SJCRH30 (cell line): ENCODE results near the gene ITGB8. TPM values are rescaled to one million over a fixed set of nuclear protein-coding genes. Genes with fewer than 3 reads are reported as not detected.

ENCODE experiments used
- DNase-seq, 2 experiments: peaks; one replicate each; pipeline ENCODE4 v3.0.0-alpha.2; 2015 to 2020
- H3K27ac ChIP-seq: fragments of 250-450 bp; sonication (Bioruptor Pico); 2 replicates; pipeline ENCODE4 v1.5.1; 2020; ENCODE audit warnings: mild to moderate bottlenecking, moderate library complexity
- H3K27me3 ChIP-seq: fragments of 250-450 bp; sonication (Bioruptor Pico); 2 replicates; pipeline ENCODE4 v1.5.1; 2020; ENCODE audit warnings: mild to moderate bottlenecking, moderate library complexity
- H3K36me3 ChIP-seq: fragments of 250-450 bp; sonication (Bioruptor Pico); 2 replicates; pipeline ENCODE4 v1.5.1; 2020; ENCODE audit warnings: mild to moderate bottlenecking, moderate library complexity
- H3K4me1 ChIP-seq: fragments of 250-450 bp; sonication (Bioruptor Pico); 2 replicates; pipeline ENCODE4 v1.5.1; 2020; ENCODE audit warnings: mild to moderate bottlenecking, moderate library complexity
- H3K4me3 ChIP-seq: fragments of 250-450 bp; sonication (Bioruptor Pico); 2 replicates; pipeline ENCODE4 v1.5.1; 2020; ENCODE audit warnings: mild to moderate bottlenecking, moderate library complexity
- H3K9me3 ChIP-seq: fragments of 250-450 bp; sonication (Bioruptor Pico); replicated peaks from 2 replicates; pipeline ENCODE4 v1.5.1; 2020; ENCODE audit warnings: mild to moderate bottlenecking, moderate library complexity
- total RNA-seq: library from RNA; depleted of rRNA; stranded (reverse); fragments of >200 nt; shearing (Covaris generic); gene quantifications from 2 replicates; pipeline ENCODE4 v1.2.3, GENCODE V29; 2014

Gene ITGB8
- total RNA-seq, 1 experiment from 2014 or later, result 40.0 TPM

GRCh38 chr7:20432071-20432470 is 101.4 kb downstream of the ITGB8 start:
- no peak for DNase-seq
- H3K4me1 ChIP-seq, result peaks cover 4% of the 10 kb centered on the region; the same call in 1 of the 2 replicates
- no peak overlapping the region for H3K4me3 ChIP-seq
- no peaks in the 10 kb centered on the region for H3K9me3 ChIP-seq
- no peaks in the 10 kb centered on the region for H3K27me3 ChIP-seq
- no peaks in the 10 kb centered on the region for H3K36me3 ChIP-seq
- no peak overlapping the region for H3K27ac ChIP-seq

GRCh38 chr7:20435305-20435704 is 104.6 kb downstream of the ITGB8 start:
- Histone ChIP-seq H3K36me3 (no peaks in the 10 kb centered on the region), H3K27me3 (no peaks in the 10 kb centered on the region), H3K9me3 (no peaks in the 10 kb centered on the region), H3K27ac (no peak overlapping the region), H3K4me1 (peaks cover 29% of the 10 kb centered on the region), H3K4me3 (no peak overlapping the region)
- no peak for DNase-seq

- Histone ChIP-seq H3K9me3 (no peaks in the 10 kb centered on the region), H3K36me3 (no peaks in the 10 kb centered on the region), H3K4me3 (no peak overlapping the region), H3K4me1 (peaks cover 48% of the 10 kb centered on the region), H3K27ac (no peak overlapping the region), H3K27me3 (no peaks in the 10 kb centered on the region)
- DNase-seq, result peak in 1 of 2 experiments; percentile 14
Observed at GRCh38 chr7:20438248-20438647, 107.5 kb downstream of the ITGB8 start.

- H3K4me1 ChIP-seq, result peaks cover 48% of the 10 kb centered on the region
- no peak overlapping the region for H3K27ac ChIP-seq
- no peaks in the 10 kb centered on the region for H3K36me3 ChIP-seq
- no peaks in the 10 kb centered on the region for H3K9me3 ChIP-seq
- no peak for DNase-seq
- no peaks in the 10 kb centered on the region for H3K27me3 ChIP-seq
- no peak overlapping the region for H3K4me3 ChIP-seq
Observed at GRCh38 chr7:20438694-20439376, 108.1 kb downstream of the ITGB8 start.

GRCh38 chr7:20439416-20440185 is 108.9 kb downstream of the ITGB8 start:
- Histone ChIP-seq H3K4me3 (no peak overlapping the region), H3K27me3 (no peaks in the 10 kb centered on the region), H3K36me3 (no peaks in the 10 kb centered on the region), H3K27ac (no peak overlapping the region; the same call in 1 of the 2 replicates), H3K4me1 (peaks cover 48% of the 10 kb centered on the region), H3K9me3 (no peaks in the 10 kb centered on the region)
- DNase-seq, result peak; percentile 73 to 93

GRCh38 chr7:20440472-20441105 is 109.9 kb downstream of the ITGB8 start:
- H3K4me1 ChIP-seq, result peaks cover 48% of the 10 kb centered on the region
- DNase-seq, result peak; percentile 17 to 45
- H3K9me3 ChIP-seq, result no peaks in the 10 kb centered on the region; the same call in 1 of the 2 replicates
- H3K27me3 ChIP-seq, result no peaks in the 10 kb centered on the region
- no peak overlapping the region for H3K27ac ChIP-seq
- H3K36me3 ChIP-seq, result no peaks in the 10 kb centered on the region
- H3K4me3 ChIP-seq, result no peak overlapping the region

- H3K4me1 ChIP-seq, result peaks cover 48% of the 10 kb centered on the region
- H3K9me3 ChIP-seq, result no peaks in the 10 kb centered on the region; the same call in 1 of the 2 replicates
- H3K27me3 ChIP-seq, result no peaks in the 10 kb centered on the region
- peak; percentile 8 to 68 for DNase-seq
- no peak overlapping the region for H3K4me3 ChIP-seq
- no peaks in the 10 kb centered on the region for H3K36me3 ChIP-seq
- H3K27ac ChIP-seq, result no peak overlapping the region
Observed at GRCh38 chr7:20441346-20441745, 110.6 kb downstream of the ITGB8 start.

- Histone ChIP-seq H3K36me3 (0 out of 2 replicates have a peak, but pooled peaks cover 3% of the 10 kb centered on the region), H3K4me1 (peaks cover 45% of the 10 kb centered on the region), H3K27ac (peak overlapping the region; percentile 15; the same call in 1 of the 2 replicates), H3K4me3 (no peak overlapping the region), H3K27me3 (no peaks in the 10 kb centered on the region), H3K9me3 (no peaks in the 10 kb centered on the region; the same call in 1 of the 2 replicates)
- DNase-seq, result peak; percentile 42 to 72
Observed at GRCh38 chr7:20441991-20442441, 111.3 kb downstream of the ITGB8 start.

GRCh38 chr7:20442951-20443350 is 112.3 kb downstream of the ITGB8 start:
- Histone ChIP-seq H3K9me3 (no peaks in the 10 kb centered on the region; the same call in 1 of the 2 replicates), H3K36me3 (0 out of 2 replicates have a peak, but pooled peaks cover 3% of the 10 kb centered on the region), H3K4me1 (peaks cover 41% of the 10 kb centered on the region), H3K27me3 (no peaks in the 10 kb centered on the region), H3K27ac (no peak overlapping the region), H3K4me3 (no peak overlapping the region)
- no peak for DNase-seq

- Histone ChIP-seq H3K36me3 (0 out of 2 replicates have a peak, but pooled peaks cover 3% of the 10 kb centered on the region), H3K9me3 (no peaks in the 10 kb centered on the region; the same call in 1 of the 2 replicates), H3K4me1 (peaks cover 30% of the 10 kb centered on the region), H3K27me3 (no peaks in the 10 kb centered on the region), H3K27ac (no peak overlapping the region), H3K4me3 (no peak overlapping the region)
- DNase-seq, result no peak
Observed at GRCh38 chr7:20444030-20444800, 113.5 kb downstream of the ITGB8 start.

GRCh38 chr7:20447021-20447650 is 116.4 kb downstream of the ITGB8 start:
- Histone ChIP-seq H3K36me3 (0 out of 2 replicates have a peak, but pooled peaks cover 3% of the 10 kb centered on the region), H3K4me1 (peaks cover 6% of the 10 kb centered on the region), H3K27me3 (no peaks in the 10 kb centered on the region), H3K27ac (no peak overlapping the region), H3K9me3 (no peaks in the 10 kb centered on the region; the same call in 1 of the 2 replicates), H3K4me3 (no peak overlapping the region)
- no peak for DNase-seq

GRCh38 chr7:20449176-20449575 is 118.5 kb downstream of the ITGB8 start:
- no peaks in the 10 kb centered on the region for H3K27me3 ChIP-seq

GRCh38 chr7:20450536-20450935 is 119.8 kb downstream of the ITGB8 start:
- Histone ChIP-seq H3K27me3 (no peaks in the 10 kb centered on the region), H3K4me1 (no peaks in the 10 kb centered on the region; the same call in 1 of the 2 replicates), H3K36me3 (0 out of 2 replicates have a peak, but pooled peaks cover 3% of the 10 kb centered on the region), H3K27ac (no peak overlapping the region), H3K4me3 (no peak overlapping the region), H3K9me3 (no peaks in the 10 kb centered on the region)
- DNase-seq, result no peak

More at GRCh38 chr7:20449176-20449575, 118.5 kb downstream of the ITGB8 start:
- Histone ChIP-seq H3K36me3 (0 out of 2 replicates have a peak, but pooled peaks cover 3% of the 10 kb centered on the region), H3K27ac (no peak overlapping the region), H3K4me1 (no peaks in the 10 kb centered on the region; the same call in 1 of the 2 replicates), H3K9me3 (no peaks in the 10 kb centered on the region; the same call in 1 of the 2 replicates), H3K4me3 (no peak overlapping the region)
- no peak for DNase-seq
